IMR-90 (cell line): Measurements from ENCODE around the gene LPAR2. TPM values are rescaled to one million over a fixed set of nuclear protein-coding genes. Genes with fewer than 3 reads are reported as not detected.

Source experiments
- ATAC-seq: fragments of 200-7000 bp; cut with Tn5 transposase; 2 replicates; pipeline ENCODE4 v1.9.1; 2020; ENCODE audit warnings: low read depth, mild to moderate bottlenecking, moderate library complexity
- BruUV-seq: library from RNA; stranded (reverse); fragments of 400-500 nt; replicated peaks from 2 replicates; lab custom pipeline; 2021; lab: Mats Ljungman, UMichigan
- CTCF ChIA-PET: fragments of 300-600 bp; formaldehyde crosslinking; extraction: SDS; loops from one replicate; lab custom pipeline; 2021; ENCODE audit warnings: antibody characterized with exemption; lab: Yijun Ruan, JAX
- POLR2A ChIA-PET: fragments of 300-600 bp; sonication (Branson Sonifier 250); formaldehyde crosslinking; loops from one replicate; lab custom pipeline; 2022; ENCODE audit warnings: antibody characterized with exemption; ENCODE audit not compliant: unreplicated experiment; lab: Charles Lee
- DNase-seq: peaks from one replicate; pipeline ENCODE4 v3.0.0; 2013
- H2AFZ ChIP-seq: replicated peaks from 2 replicates; pipeline ENCODE3; 2013; ENCODE audit warnings: low read length, mild to moderate bottlenecking; ENCODE audit not compliant: poor library complexity
- H2AK5ac ChIP-seq: 2 replicates; pipeline ENCODE4 v1.6.1; 2013; ENCODE audit warnings: low read depth, low read length, inconsistent platforms
- H2AK9ac ChIP-seq: replicated peaks from 2 replicates; pipeline ENCODE3; 2013; ENCODE audit warnings: mild to moderate bottlenecking, low read depth, low read length, moderate library complexity; ENCODE audit not compliant: poor library complexity
- H2BK120ac ChIP-seq: 2 replicates; pipeline ENCODE4 v1.6.1; 2013; ENCODE audit warnings: low read depth, low read length, inconsistent platforms
- H2BK15ac ChIP-seq: 3 replicates; pipeline ENCODE4 v1.6.1; 2013; ENCODE audit warnings: low read depth, low read length, inconsistent platforms
- H2BK20ac ChIP-seq: 2 replicates; pipeline ENCODE4 v1.6.1; 2013; ENCODE audit warnings: low read depth, mild to moderate bottlenecking, inconsistent platforms, low read length, moderate library complexity
- H2BK5ac ChIP-seq: 2 replicates; pipeline ENCODE4 v1.6.1; 2013; ENCODE audit warnings: mild to moderate bottlenecking, low read depth, low read length, inconsistent platforms; ENCODE audit not compliant: poor library complexity, severe bottlenecking
- H3K14ac ChIP-seq: replicated peaks from 2 replicates; pipeline ENCODE4 v1.6.1; 2013; ENCODE audit warnings: low read depth, low read length, inconsistent platforms
- H3K18ac ChIP-seq: 2 replicates; pipeline ENCODE4 v1.6.1; 2013; ENCODE audit warnings: low read depth, low read length, control low read depth
- H3K23ac ChIP-seq: 2 replicates; pipeline ENCODE4 v1.6.1; 2013; ENCODE audit warnings: low read depth, low read length, inconsistent platforms
- H3K27ac ChIP-seq: 2 replicates; pipeline ENCODE4 v1.5.1; 2013; ENCODE audit warnings: mild to moderate bottlenecking, control low read depth, low read length; ENCODE audit not compliant: insufficient read depth
- H3K27me3 ChIP-seq: 2 replicates; pipeline ENCODE4 v1.6.1; 2013; ENCODE audit warnings: low read length; ENCODE audit not compliant: control insufficient read depth, insufficient read depth
- H3K36me3 ChIP-seq: 2 replicates; pipeline ENCODE4 v1.6.1; 2013; ENCODE audit warnings: low read length, mixed read lengths; ENCODE audit not compliant: control insufficient read depth, insufficient read depth
- H3K4ac ChIP-seq: 2 replicates; pipeline ENCODE4 v1.6.1; 2013; ENCODE audit warnings: low read depth, low read length, inconsistent platforms
- H3K4me1 ChIP-seq: 2 replicates; pipeline ENCODE4 v1.6.1; 2013; ENCODE audit warnings: low read length, mixed read lengths; ENCODE audit not compliant: control insufficient read depth, insufficient read depth
- H3K4me2 ChIP-seq: 2 replicates; pipeline ENCODE4 v1.6.1; 2013; ENCODE audit warnings: low read depth, mild to moderate bottlenecking, control low read depth, low read length, moderate library complexity
- H3K4me3 ChIP-seq: 2 replicates; pipeline ENCODE4 v1.5.1; 2013; ENCODE audit warnings: low read depth, mild to moderate bottlenecking, control low read depth, low read length, moderate library complexity; ENCODE audit not compliant: insufficient read depth
- H3K56ac ChIP-seq: 2 replicates; pipeline ENCODE4 v1.6.1; 2013; ENCODE audit warnings: low read length, inconsistent platforms; ENCODE audit not compliant: insufficient read depth; ENCODE audit errors: extremely low read depth
- H3K79me1 ChIP-seq, 2 experiments: 2 replicates each; pipeline ENCODE4 v1.6.1; 2013; ENCODE audit warnings: low read length in 2 of 2, inconsistent platforms in 1 of 2, low read depth in 1 of 2
- H3K9ac ChIP-seq: 2 replicates; pipeline ENCODE4 v1.6.1; 2013; ENCODE audit warnings: low read depth, low read length, control low read depth
- H3K9me1 ChIP-seq: 2 replicates; pipeline ENCODE4 v1.6.1; 2013; ENCODE audit warnings: low read length, inconsistent platforms; ENCODE audit not compliant: insufficient read depth
- H3K9me3 ChIP-seq: 2 replicates; pipeline ENCODE4 v1.6.1; 2013; ENCODE audit warnings: low read length; ENCODE audit not compliant: control insufficient read depth, insufficient read depth
- H4K20me1 ChIP-seq: 2 replicates; pipeline ENCODE4 v1.6.1; 2013; ENCODE audit warnings: low read length, inconsistent platforms; ENCODE audit not compliant: insufficient read depth
- H4K5ac ChIP-seq: 2 replicates; pipeline ENCODE4 v1.6.1; 2013; ENCODE audit warnings: mild to moderate bottlenecking, low read depth, low read length, control low read depth
- H4K8ac ChIP-seq, 2 experiments: 2 replicates each; pipeline ENCODE4 v1.6.1; 2013; ENCODE audit warnings: low read depth in 2 of 2, low read length in 2 of 2, control low read depth in 1 of 2, inconsistent platforms in 1 of 2
- H4K91ac ChIP-seq: 2 replicates; pipeline ENCODE4 v1.6.1; 2013; ENCODE audit warnings: low read depth, low read length, inconsistent platforms; ENCODE audit not compliant: insufficient read depth
- BHLHE40 ChIP-seq: fragments of 150-350 bp; IDR thresholded peaks from 2 replicates; pipeline ENCODE4 v1.6.1; 2016; ENCODE audit warnings: mild to moderate bottlenecking, low read depth, low read length
- CHD1 ChIP-seq: IDR thresholded peaks from 2 replicates; pipeline ENCODE4 v1.6.1; 2012; ENCODE audit warnings: low read depth, low read length, improper control_type of control experiment
- CTCF ChIP-seq: conservative IDR thresholded peaks from 2 replicates; pipeline ENCODE4 v1.5.1; 2012; ENCODE audit warnings: mild to moderate bottlenecking, low read depth, low read length, improper control_type of control experiment
- ELK1 ChIP-seq: fragments of 150-350 bp; IDR thresholded peaks from 2 replicates; pipeline ENCODE4 v1.6.1; 2016; ENCODE audit warnings: low read depth, mild to moderate bottlenecking, low read length, moderate library complexity, borderline replicate concordance
- FOS ChIP-seq: fragments of 150-350 bp; IDR thresholded peaks from 2 replicates; pipeline ENCODE4 v1.6.1; 2016; ENCODE audit warnings: low read depth, low read length
- MAFK ChIP-seq: IDR thresholded peaks from 2 replicates; pipeline ENCODE4 v1.6.1; 2012; ENCODE audit warnings: low read depth, low read length, improper control_type of control experiment
- MAZ ChIP-seq: IDR thresholded peaks from 2 replicates; pipeline ENCODE4 v1.6.1; 2012; ENCODE audit warnings: low read depth, mild to moderate bottlenecking, low read length, improper control_type of control experiment, moderate library complexity, borderline replicate concordance
- MXI1 ChIP-seq: IDR thresholded peaks from 2 replicates; pipeline ENCODE4 v1.6.1; 2012; ENCODE audit warnings: low read depth, mild to moderate bottlenecking, low read length, moderate library complexity, borderline replicate concordance
- NFE2L2 ChIP-seq: fragments of 150-350 bp; IDR thresholded peaks from 2 replicates; pipeline ENCODE4 v1.6.1; 2016; ENCODE audit warnings: low read depth, mild to moderate bottlenecking, low read length
- RAD21 ChIP-seq: IDR thresholded peaks from 2 replicates; pipeline ENCODE4 v1.6.1; 2012; ENCODE audit warnings: low read length, improper control_type of control experiment
- SMC3 ChIP-seq: fragments of 150-350 bp; IDR thresholded peaks from 2 replicates; pipeline ENCODE4 v1.6.1; 2016; ENCODE audit warnings: low read depth, mild to moderate bottlenecking, antibody characterized with exemption, low read length, moderate library complexity
- USF2 ChIP-seq: fragments of 150-350 bp; IDR thresholded peaks from 2 replicates; pipeline ENCODE4 v1.6.1; 2017; ENCODE audit warnings: mild to moderate bottlenecking, antibody characterized with exemption, low read length, low read depth
- WGBS, 2 experiments: methylation state at CpG; one replicate each; pipeline versions ENCODE4 v1.1.5 to v1.1.7; 2013; ENCODE audit warnings: missing lambda C conversion rate in 2 of 2; ENCODE audit not compliant: insufficient read length in 1 of 2; ENCODE audit errors: extremely low coverage in 2 of 2; 5-methylcytosine and 5-hydroxymethylcytosine counted together
- dilution Hi-C: fragments of 300-500 bp; cut with HindIII; formaldehyde crosslinking; loops from one replicate; pipeline ENCODE4 v1.14.3; 2018; ENCODE audit warnings: low sequenced_read_pairs; ENCODE audit not compliant: unreplicated experiment
- in situ Hi-C: fragments of 300-500 bp; cut with MboI; formaldehyde crosslinking; loops from 3 replicates; pipeline ENCODE4 v1.14.3; 2019; ENCODE audit warnings: low sequenced_read_pairs, inconsistent platforms, mixed read lengths
- intact Hi-C: fragments of 100-400 bp; cut with micrococcal nuclease; formaldehyde crosslinking; loops from 2 replicates; pipeline ENCODE4 v1.10.0; 2022
- polyA plus RNA-seq, 3 experiments: library from polyadenylated mRNA; depleted of rRNA; stranded (reverse); fragments of >200 nt; gene quantifications; 2 replicates each; pipeline ENCODE4 v1.2.3, GENCODE V29; 2012; ENCODE audit warnings: low replicate concordance in 1 of 3
- total RNA-seq: library from RNA; depleted of rRNA; stranded (reverse); fragments of >200 nt; gene quantifications from 2 replicates; pipeline ENCODE4 v1.2.3, GENCODE V29; 2012

LPAR2 gene
- total and polyA plus RNA-seq, 2 of the 4 experiments (the other 2 are of a cell fraction), result under 0.01 to 5.4 TPM

- Histone ChIP-seq H2AK5ac (no peak overlapping the region), H3K79me1 (0 out of 4 replicates have a peak, but pooled peaks cover 0 to 5% of the 10 kb centered on the region in 2 experiments), H3K4me1 (no peaks in the 10 kb centered on the region), H3K18ac (no peak overlapping the region), H2BK120ac (no peak overlapping the region), H3K9me1 (peaks cover 10% of the 10 kb centered on the region), H2BK15ac (no peak overlapping the region), H4K8ac (no peak overlapping the region), H2BK5ac (no peak overlapping the region), H4K5ac (no peak overlapping the region), H4K20me1 (no peaks in the 10 kb centered on the region), H3K4me2 (no peak overlapping the region), H2BK20ac (no peak overlapping the region), H3K9me3 (no peaks in the 10 kb centered on the region), H2AK9ac (no peak overlapping the region), H3K27ac (no peak overlapping the region), H3K4me3 (no peak overlapping the region), H3K14ac (no peak overlapping the region), H3K27me3 (no peaks in the 10 kb centered on the region), H3K4ac (no peak overlapping the region), H4K91ac (no peak overlapping the region), H2AFZ (no peak overlapping the region), H3K23ac (no peak overlapping the region), H3K56ac (no peak overlapping the region), H3K36me3 (no peaks in the 10 kb centered on the region; the same call in 1 of the 2 replicates), H3K9ac (no peak overlapping the region)
- ChIA-PET CTCF (no interaction called here), POLR2A (no interaction called here)
- no peak for TF ChIP-seq MAFK
- no peak for TF ChIP-seq NFE2L2
- TF ChIP-seq USF2, result no peak
- TF ChIP-seq CTCF, result no peak
- TF ChIP-seq BHLHE40, result no peak
- TF ChIP-seq ELK1, result no peak
- no peak for TF ChIP-seq SMC3
- TF ChIP-seq MAZ, result no peak
- no peak for TF ChIP-seq RAD21
- TF ChIP-seq CHD1, result no peak
- no peak for TF ChIP-seq MXI1
- no peak for TF ChIP-seq FOS
- DNase-seq, result no peak
- ATAC-seq, result no peak
- no CpG with 5 or more reads among the region's 9 CpGs for WGBS, 2 experiments
- dilution Hi-C loops, result no loop called here
- intact Hi-C loops, result no loop called here
- in situ Hi-C loops, result no loop called here
- BruUV-seq, result no TSS peak
These were observed 25.8 kb downstream of the LPAR2 start for GRCh38 chr19:19602136-19602712.
